HEK293T (cell line): Measurements from ENCODE around the gene POLR1E.

Source experiments
- FOXK2 ChIP-seq: fragments of 450-650 bp; IDR thresholded peaks from 2 replicates; pipeline ENCODE4 v1.6.1; 2016; ENCODE audit warnings: mild to moderate bottlenecking
- FOXM1 ChIP-seq: fragments of 450-650 bp; IDR thresholded peaks from 2 replicates; pipeline ENCODE4 v1.6.1; 2017; ENCODE audit warnings: mild to moderate bottlenecking, borderline replicate concordance
- HDGF ChIP-seq: fragments of 450-650 bp; IDR thresholded peaks from 2 replicates; pipeline ENCODE4 v1.6.1; 2017; ENCODE audit warnings: antibody characterized with exemption, borderline replicate concordance
- NFRKB ChIP-seq: fragments of 450-650 bp; IDR thresholded peaks from 2 replicates; pipeline ENCODE4 v1.6.1; 2016; ENCODE audit warnings: mild to moderate bottlenecking, moderate library complexity
- TARDBP ChIP-seq: fragments of 450-650 bp; IDR thresholded peaks from 2 replicates; pipeline ENCODE4 v1.6.1; 2016
- ZNF384 ChIP-seq: fragments of 450-650 bp; IDR thresholded peaks from 2 replicates; pipeline ENCODE4 v1.6.1; 2016

GRCh38 chr9:37515620-37516258 lies 30.0 kb downstream of the POLR1E start:
- TF ChIP-seq TARDBP, result no peak
- TF ChIP-seq ZNF384, result no peak
- no peak for TF ChIP-seq NFRKB
- no peak for TF ChIP-seq FOXK2
- no peak for TF ChIP-seq FOXM1
- no peak for TF ChIP-seq HDGF
